NT2/D1 (cell line): ENCODE data around the gene ECHS1.

ENCODE experiments used
- SUZ12 ChIP-seq: IDR thresholded peaks from 2 replicates; pipeline ENCODE4 v1.6.1; 2011; ENCODE audit not compliant: insufficient read length, insufficient read depth; ENCODE audit errors: extremely low read depth
- YY1 ChIP-seq: IDR thresholded peaks from 2 replicates; pipeline ENCODE4 v1.6.1; 2011; ENCODE audit not compliant: insufficient read length, insufficient read depth
- ZNF274 ChIP-seq: IDR thresholded peaks from 2 replicates; pipeline ENCODE4 v1.6.1; 2011; ENCODE audit warnings: mild to moderate bottlenecking, low read depth, low read length

DNA sequence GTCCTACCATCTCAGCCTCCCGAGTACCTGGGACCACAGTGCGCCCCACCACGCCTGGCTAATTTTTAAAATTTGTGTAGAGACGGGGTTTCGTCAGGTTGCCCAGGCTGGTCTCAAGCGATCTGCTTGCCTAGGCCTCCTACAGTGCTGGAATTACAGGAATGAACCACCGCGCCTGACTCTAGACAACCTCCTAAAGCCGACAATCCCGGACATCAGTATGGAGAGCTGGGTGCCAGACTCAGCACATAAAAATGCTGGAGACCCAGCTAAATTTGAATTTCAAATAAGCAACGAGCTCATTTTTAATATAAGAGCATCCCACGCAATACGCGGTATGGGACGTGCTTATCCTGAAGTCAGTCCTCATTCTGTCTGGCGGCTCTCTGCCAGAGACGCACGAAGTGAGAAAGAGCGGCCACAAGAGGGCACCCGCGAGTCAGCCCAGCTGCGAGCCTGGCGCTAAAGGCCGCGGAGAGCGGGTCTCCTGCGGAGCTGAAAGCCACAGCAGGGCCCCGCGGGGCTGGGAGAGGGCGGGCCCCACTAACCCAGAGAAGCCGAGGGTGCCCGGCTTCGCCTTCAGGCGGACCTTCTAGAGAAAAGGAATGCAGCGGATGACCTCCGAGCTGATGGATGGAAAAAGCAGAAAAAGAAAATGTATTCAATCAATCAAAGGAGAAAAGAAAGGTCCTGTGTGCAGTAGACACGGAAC, 43.5 kb downstream of the ECHS1 start:
- TF ChIP-seq YY1 (no peak), ZNF274 (no peak), SUZ12 (no peak)
